GM06990 (cell line): Measurements from ENCODE around the gene SCAF4.
"Not testable (repeated sequence)": the region's sequence is repeated elsewhere in the genome, so short reads cannot be mapped to it uniquely, and the experiment has no call there.

Source experiments
- DNase-seq: peaks from one replicate; pipeline ENCODE4 v3.0.0-alpha.2; 2011; ENCODE audit not compliant: insufficient read length; ENCODE audit errors: extremely low read depth
- H3K27me3 ChIP-seq: replicated peaks from 2 replicates; pipeline ENCODE4 v1.6.0; 2011; ENCODE audit warnings: low read length; ENCODE audit not compliant: control insufficient read depth, insufficient read depth
- H3K36me3 ChIP-seq: 2 replicates; pipeline ENCODE4 v1.5.1; 2011; ENCODE audit warnings: low read length; ENCODE audit not compliant: control insufficient read depth, insufficient read depth
- H3K4me3 ChIP-seq: replicated peaks from 2 replicates; pipeline ENCODE4 v1.5.1; 2011; ENCODE audit warnings: low read depth, mild to moderate bottlenecking, control low read depth, low read length
- TF ChIP-seq, protein P1 (sequence below): IDR thresholded peaks from 2 replicates; pipeline ENCODE4 v1.5.1; 2011; ENCODE audit warnings: low read length, control low read depth, mild to moderate bottlenecking, inconsistent platforms; ENCODE audit not compliant: insufficient read depth, poor library complexity, severe bottlenecking

The SCAF4 gene

DNA sequence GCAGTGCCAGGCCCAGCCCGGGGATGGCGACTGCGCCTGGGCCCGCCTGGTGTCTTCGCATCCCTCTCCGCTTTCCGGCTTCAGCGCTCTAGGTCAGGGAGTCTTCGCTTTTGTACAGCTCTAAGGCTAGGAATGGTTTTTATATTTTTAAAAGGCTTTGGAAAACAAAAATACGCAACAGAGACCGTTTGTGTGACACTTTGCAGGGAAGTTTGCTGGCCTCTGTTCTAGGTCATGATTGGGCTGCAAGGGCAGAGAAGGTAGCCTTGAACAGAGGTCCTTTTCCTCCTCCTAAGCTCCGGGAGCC lies 71.7 kb downstream of the SCAF4 start:
- TF ChIP-seq, protein P1, sequence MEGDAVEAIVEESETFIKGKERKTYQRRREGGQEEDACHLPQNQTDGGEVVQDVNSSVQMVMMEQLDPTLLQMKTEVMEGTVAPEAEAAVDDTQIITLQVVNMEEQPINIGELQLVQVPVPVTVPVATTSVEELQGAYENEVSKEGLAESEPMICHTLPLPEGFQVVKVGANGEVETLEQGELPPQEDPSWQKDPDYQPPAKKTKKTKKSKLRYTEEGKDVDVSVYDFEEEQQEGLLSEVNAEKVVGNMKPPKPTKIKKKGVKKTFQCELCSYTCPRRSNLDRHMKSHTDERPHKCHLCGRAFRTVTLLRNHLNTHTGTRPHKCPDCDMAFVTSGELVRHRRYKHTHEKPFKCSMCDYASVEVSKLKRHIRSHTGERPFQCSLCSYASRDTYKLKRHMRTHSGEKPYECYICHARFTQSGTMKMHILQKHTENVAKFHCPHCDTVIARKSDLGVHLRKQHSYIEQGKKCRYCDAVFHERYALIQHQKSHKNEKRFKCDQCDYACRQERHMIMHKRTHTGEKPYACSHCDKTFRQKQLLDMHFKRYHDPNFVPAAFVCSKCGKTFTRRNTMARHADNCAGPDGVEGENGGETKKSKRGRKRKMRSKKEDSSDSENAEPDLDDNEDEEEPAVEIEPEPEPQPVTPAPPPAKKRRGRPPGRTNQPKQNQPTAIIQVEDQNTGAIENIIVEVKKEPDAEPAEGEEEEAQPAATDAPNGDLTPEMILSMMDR: no peak
- peaks cover 3% of the 10 kb centered on the region for H3K36me3 ChIP-seq
- no peaks in the 10 kb centered on the region for H3K27me3 ChIP-seq
- peak overlapping the region; percentile 80 for H3K4me3 ChIP-seq
- DNase-seq: no peak

DNA sequence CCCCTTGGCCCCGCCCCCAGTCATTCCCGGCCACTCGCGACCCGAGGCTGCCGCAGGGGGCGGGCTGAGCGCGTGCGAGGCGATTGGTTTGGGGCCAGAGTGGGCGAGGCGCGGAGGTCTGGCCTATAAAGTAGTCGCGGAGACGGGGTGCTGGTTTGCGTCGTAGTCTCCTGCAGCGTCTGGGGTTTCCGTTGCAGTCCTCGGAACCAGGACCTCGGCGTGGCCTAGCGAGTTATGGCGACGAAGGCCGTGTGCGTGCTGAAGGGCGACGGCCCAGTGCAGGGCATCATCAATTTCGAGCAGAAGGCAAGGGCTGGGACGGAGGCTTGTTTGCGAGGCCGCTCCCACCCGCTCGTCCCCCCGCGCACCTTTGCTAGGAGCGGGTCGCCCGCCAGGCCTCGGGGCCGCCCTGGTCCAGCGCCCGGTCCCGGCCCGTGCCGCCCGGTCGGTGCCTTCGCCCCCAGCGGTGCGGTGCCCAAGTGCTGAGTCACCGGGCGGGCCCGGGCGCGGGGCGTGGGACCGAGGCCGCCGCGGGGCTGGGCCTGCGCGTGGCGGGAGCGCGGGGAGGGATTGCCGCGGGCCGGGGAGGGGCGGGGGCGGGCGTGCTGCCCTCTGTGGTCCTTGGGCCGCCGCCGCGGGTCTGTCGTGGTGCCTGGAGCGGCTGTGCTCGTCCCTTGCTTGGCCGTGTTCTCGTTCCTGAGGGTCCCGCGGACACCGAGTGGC lies 72.2 kb downstream of the SCAF4 start, which contains the start of gene SOD1:
Gene SOD1 (plus strand): TSS at position 158 of the 723 bp plus-strand sequence. CDS start 77 bp downstream, at position 235.
- peak; percentile 95 for DNase-seq
- Histone ChIP-seq H3K27me3 (no peaks in the 10 kb centered on the region), H3K4me3 (peak within 1 kb of the TSS; percentile 80), H3K36me3 (peaks cover 3% of the 10 kb centered on the region)
- TF ChIP-seq, protein P1: no peak

DNA sequence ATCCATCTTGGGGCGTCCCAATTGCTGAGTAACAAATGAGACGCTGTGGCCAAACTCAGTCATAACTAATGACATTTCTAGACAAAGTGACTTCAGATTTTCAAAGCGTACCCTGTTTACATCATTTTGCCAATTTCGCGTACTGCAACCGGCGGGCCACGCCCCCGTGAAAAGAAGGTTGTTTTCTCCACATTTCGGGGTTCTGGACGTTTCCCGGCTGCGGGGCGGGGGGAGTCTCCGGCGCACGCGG lies 72.7 kb downstream of the SCAF4 start:
- DNase-seq: no peak
- Histone ChIP-seq H3K4me3 (peak overlapping the region; percentile 49), H3K27me3 (no peaks in the 10 kb centered on the region), H3K36me3 (peaks cover 3% of the 10 kb centered on the region)
- TF ChIP-seq, protein P1: no peak

DNA sequence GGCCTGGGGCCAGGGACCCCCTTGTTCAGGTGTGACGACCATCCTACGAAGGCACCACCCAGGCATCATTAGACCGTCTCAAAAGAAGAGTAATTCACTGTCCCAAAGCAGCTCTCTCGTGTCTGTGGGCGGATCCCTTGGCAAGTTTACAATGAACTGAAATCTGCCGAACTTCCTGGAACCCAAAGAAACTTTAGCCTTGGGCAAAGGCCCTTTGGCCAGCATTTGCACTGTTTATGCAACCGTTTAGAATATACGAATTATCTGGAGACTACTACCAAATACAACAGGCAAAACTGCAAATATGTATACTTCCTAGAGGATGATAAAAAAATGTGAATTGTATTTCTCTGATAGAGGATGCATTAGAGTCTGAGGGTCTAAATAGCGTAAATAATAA lies 73.9 kb downstream of the SCAF4 start:
- Histone ChIP-seq H3K36me3 (no peaks in the 10 kb centered on the region; the same call in 1 of the 2 replicates), H3K4me3 (no peak overlapping the region), H3K27me3 (no peaks in the 10 kb centered on the region)
- no peak for DNase-seq
- TF ChIP-seq, protein P1: no peak

DNA sequence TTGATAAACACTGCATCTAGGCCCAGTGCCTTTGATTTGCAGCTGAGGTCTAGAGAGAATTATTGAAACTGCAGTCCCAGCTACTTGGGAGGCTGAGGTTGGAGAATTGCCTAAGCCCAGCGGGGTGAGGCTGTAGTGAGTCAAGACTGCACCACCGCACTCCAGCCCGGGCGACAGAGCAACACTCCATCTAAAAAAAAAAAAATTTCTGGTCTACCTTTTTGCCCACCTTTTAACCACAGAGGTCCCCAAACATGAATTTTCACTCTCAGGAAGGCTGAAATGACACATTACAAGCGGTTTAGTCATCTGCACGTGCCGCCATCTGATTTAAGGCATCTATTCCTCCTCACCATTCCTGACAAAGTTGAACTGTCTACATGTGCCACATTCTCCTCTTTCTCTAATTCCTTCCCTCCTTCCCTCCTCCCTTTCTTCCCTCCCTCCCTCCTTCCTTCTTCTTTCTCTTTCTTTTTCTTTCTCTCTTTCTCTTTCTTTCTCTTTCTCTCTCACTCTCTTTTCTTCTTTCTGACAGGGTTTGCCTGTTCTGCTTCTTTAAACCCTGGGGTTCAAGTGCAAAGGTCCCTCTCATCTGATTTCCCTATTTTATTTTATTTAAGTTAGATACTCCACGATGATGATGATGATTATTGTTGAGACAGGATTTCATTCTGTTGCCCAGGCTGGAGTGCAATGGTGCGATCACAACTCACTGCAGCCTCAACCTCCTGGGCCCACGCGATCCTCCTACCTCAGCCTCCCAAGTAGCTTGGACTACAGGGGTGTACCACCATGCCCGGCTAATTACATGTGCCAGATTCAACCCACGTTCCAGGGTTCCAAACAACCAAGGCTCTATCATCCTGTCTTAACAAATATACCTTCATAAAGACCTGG lies 75.5 kb downstream of the SCAF4 start:
- Histone ChIP-seq H3K27me3 (no peaks in the 10 kb centered on the region), H3K4me3 (no peak overlapping the region), H3K36me3 (no peaks in the 10 kb centered on the region)
- TF ChIP-seq, protein P1: no peak
- DNase-seq: no peak

DNA sequence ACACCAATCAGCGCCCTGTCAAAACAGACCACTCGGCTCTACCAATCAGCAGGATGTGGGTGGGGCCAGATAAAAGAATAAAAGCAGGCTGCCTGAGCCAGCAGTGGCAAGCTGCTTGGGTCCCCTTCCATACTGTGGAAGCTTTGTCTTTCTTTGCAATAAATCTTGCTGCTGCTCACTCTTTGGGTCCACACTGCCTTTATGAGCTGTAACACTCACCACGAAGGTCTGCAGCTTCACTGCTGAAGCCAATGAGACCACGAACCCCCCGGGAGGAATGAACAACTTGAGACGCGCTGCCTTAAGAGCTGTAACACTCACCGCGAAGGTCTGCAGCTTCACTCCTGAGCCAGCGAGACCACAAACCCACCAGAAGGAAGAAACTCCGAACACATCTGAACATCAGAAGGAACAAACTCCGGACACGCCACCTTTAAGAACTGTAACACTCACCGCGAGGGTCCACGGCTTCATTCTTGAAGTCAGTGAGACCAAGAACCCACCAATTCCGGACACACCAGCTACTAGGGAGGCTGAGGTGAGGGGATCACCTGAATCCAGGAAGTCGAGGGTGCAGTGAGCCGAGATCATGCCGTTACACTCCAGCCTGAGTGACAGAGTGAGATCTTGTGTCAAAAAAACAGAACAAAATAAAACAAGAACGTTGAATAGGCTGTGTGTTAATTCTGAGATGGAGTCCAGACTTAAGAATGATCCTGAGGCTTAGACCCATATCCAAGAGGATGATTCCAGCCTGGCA lies 76.9 kb downstream of the SCAF4 start:
- not testable (repeated sequence) for DNase-seq, H3K36me3 ChIP-seq, H3K4me3 ChIP-seq, H3K27me3 ChIP-seq
